Body of pancreas (tissue), 4 donors: ENCODE results near the gene SLC35F3.

Experiments
- POLR2A ChIP-seq, 3 donors: fragments of 450-650 bp; IDR thresholded peaks; one replicate each; pipeline ENCODE4 v1.6.1; 2016; ENCODE audit warnings: antibody characterized with exemption in 3 of 3, mild to moderate bottlenecking in 2 of 3
- TF ChIP-seq, protein P1 (sequence below), 7 experiments: fragments of 450-650 bp in 4 of 7; fragments of 200-600 bp in 3 of 7; sonication (generic) in 3 of 7; IDR thresholded peaks; one replicate each; pipeline ENCODE4 v1.5.1; 2016 to 2019; ENCODE audit warnings: antibody characterized with exemption in 7 of 7

- TF ChIP-seq, protein P1, sequence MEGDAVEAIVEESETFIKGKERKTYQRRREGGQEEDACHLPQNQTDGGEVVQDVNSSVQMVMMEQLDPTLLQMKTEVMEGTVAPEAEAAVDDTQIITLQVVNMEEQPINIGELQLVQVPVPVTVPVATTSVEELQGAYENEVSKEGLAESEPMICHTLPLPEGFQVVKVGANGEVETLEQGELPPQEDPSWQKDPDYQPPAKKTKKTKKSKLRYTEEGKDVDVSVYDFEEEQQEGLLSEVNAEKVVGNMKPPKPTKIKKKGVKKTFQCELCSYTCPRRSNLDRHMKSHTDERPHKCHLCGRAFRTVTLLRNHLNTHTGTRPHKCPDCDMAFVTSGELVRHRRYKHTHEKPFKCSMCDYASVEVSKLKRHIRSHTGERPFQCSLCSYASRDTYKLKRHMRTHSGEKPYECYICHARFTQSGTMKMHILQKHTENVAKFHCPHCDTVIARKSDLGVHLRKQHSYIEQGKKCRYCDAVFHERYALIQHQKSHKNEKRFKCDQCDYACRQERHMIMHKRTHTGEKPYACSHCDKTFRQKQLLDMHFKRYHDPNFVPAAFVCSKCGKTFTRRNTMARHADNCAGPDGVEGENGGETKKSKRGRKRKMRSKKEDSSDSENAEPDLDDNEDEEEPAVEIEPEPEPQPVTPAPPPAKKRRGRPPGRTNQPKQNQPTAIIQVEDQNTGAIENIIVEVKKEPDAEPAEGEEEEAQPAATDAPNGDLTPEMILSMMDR (IDR thresholded peaks at IDR 0.05) = no peak
- no peak for TF ChIP-seq POLR2A (IDR thresholded peaks at IDR 0.05)
Measured at GRCh38 chr1:234235434-234235881, 331.0 kb downstream of the SLC35F3 start.
